Activated CD4-positive, alpha-beta T cell treated with anti-CD3 and anti-CD28 coated beads for 1 hour (primary cell): Measurements from ENCODE around the gene SAMD4A.
"Not testable (repeated sequence)": the region's sequence is repeated elsewhere in the genome, so short reads cannot be mapped to it uniquely, and the experiment has no call there.

Source experiments
- DNase-seq: peaks from one replicate; pipeline ENCODE4 v3.0.0-alpha.2; 2020

Gene SAMD4A

DNA sequence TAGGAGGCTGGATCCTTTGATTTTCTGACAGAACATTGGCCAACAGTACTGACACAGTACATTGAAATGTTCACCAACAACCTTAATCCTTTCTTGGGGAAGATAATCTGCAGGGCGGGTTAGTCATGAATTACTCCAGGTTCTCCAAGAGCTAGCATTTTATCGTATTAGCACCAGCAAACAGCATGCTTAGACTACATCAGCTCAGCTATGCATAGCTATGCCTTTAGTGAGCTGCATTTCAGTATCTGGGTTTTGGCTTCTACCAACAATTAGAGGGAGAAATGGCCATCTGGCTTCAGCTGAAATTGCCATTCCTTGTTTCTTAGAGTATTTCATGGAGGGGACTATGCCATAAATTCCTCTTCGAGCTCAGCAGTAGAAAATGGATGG is 33.8 kb downstream of the SAMD4A start:
- DNase-seq: no peak

DNA sequence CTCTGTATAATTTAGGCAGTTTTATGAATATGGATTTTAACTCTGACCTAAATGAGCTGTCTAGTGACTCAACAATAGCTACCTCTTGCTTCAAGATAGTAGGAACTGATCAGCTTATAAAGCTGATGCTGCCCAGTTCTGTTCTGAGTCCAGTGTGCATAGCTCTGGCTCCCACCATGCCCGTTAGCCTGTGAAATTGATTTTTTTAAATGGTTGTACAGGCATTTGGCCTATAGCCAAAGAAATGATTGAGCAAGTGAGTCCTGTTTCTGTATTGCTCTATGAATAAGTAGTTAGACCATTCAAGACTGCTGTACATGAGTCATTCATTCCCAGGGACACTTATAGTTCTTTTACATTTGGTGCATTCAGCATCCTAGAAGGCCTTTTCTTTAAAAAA is 36.4 kb downstream of the SAMD4A start:
- no peak for DNase-seq

DNA sequence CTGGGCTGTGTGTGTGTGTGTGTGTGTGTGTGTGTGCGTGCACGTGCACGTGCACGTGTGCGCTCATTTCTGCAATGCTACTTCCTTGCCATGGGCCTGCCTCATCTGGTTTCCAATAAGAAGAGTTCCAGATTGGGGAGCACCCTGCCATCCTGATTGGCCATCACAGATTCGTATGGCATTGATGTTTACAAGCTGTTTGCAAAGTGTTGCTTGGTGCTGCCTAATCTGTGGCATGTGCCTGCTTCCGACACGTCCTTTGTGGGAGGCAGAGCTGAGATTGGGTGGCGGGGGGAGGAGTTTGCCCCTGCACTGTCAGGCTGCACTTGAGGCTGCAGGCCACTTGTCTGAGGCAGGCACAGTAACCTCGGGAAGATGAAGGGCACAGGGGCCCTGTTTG is 39.2 kb downstream of the SAMD4A start:
- no peak for DNase-seq

DNA sequence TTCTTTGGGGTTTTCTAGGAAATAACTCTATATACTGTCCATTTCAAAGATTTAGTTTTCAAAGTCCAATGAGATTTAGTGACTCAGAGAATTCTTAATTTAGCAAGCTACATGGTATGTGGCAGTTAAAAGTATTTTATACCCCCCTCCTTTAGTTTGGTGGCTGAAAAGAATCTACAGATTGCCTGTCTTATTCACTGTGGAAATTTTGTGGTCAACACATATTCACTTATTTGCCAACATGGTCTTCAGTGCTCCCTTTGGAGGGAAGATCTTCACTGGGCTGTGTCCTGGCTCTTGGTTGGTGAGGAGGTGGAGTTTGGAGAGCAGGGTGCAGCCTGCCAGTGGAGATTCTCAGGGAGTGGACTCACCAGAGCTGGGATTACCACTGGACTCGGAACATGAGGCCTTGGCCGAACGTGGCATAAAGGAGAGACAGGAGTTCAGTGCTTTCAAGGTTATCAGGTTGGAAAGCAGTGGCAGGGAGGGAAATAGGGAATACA is 39.8 kb downstream of the SAMD4A start:
- no peak for DNase-seq

DNA sequence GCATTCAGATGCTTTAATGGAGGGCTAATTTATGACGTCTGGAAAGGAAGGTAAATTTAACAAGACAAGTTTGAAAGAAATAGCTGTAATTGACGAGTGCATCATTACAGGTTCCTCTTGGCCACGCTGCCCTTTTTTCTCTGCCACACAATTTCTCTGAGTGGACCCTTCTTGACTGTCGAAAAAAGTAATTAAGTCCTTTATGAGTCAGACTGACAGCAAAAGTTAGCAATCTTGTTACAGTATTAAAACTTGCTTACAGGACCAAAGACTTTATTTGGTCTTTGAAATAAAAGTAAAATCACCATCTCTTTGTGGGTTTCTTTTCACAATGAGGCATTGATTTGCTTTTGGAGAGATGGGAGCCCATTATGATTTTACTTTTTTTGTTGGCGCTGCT is 42.6 kb downstream of the SAMD4A start:
- DNase-seq: no peak

DNA sequence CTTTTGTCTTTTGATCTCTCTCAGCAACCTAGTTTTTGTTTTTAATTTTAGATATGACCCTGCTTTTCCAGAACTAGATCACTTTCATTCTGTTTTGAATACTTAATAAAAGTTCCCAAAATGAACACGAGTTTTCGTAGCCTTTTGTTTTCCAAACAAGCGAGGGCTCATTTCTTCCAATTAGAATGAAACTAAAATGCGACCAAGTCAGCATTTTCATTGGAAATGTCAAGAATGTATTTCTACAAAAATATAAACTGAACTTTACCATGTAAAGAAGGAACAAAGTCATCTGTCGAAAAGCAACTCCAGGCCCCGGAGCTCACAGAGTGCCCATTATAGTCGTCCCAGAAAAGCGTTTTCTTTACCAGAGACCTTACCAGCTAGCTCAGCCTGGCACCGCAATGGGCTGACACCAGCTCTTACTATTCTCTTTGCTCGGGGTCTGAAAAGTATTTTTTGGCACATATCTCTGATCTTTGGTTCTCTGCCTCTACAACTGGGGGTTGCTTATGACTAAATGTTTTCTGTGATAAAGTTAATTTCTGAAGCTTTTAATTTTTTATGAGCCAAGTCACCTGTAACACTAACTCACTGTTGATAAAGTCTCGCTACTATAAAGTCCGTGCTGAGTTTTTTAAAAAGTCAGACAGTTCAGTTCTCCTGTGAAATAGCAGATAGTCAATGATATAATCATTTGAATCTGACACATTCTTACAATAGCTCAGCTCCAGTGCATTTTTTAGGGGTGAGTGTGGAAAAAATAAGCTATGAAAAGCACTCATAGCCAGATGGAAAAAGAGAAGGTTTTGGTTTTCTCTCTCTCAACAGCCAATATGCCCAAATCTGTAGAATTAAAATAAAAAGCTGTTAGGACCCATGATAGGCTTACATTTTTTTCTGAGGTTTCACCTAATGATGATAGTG is 43.4 kb downstream of the SAMD4A start:
- no peak for DNase-seq

DNA sequence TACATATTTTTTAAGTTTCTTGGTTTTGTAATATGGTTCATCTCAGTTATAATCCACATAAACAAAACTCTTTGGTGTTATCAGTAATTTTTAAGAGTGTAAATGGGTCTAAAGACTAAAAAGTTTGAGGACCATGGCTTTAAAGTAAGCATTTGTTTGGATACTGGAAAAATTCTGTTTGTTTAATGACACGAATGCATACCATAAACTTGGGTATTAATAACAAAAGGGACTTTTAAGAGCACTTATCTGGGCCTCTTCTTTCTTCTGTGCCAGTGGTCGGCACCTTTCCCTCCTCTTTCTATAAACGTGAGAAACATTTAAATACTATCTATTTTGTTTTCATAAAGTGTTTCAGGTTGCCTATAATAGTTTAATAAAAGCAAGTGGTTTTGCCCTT is 47.4 kb downstream of the SAMD4A start:
- no peak for DNase-seq

DNA sequence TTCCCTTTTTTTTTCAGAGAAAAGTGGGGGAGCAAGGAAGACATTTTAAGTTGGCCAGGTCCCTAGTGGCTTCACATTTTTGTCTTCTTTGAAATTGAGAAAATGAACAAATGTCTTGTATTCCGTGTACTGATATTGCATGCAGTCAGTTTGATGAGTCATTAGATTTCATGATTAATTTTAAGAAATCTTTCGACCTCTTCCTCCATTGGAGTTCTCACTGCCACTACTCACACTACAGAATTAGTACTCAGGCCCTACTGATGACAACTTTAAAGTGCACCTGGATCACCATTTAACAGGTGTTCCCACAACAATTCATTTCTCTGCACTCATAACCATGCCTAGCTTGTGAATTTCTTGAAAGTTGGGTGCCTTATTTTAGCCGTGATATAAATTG is 50.5 kb downstream of the SAMD4A start:
- no peak for DNase-seq

DNA sequence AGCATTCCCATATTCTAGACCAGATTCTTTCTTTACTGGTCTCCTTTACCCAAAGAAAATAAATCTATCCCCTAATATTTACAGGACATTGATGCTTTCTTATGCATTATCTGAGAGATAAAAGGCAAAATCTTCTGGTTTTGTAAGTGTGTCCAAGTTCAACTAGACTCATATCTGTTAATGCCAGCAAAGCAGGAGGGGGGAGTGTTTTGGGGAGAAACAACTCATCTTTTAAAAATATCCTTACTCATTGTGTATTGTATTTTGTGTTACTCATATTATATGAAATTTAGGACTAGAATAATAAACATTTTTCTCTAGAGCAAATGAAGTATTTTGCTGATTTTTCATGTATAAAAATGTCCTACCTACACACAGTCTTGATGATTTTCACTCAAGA is 54.8 kb downstream of the SAMD4A start:
- no peak for DNase-seq

DNA sequence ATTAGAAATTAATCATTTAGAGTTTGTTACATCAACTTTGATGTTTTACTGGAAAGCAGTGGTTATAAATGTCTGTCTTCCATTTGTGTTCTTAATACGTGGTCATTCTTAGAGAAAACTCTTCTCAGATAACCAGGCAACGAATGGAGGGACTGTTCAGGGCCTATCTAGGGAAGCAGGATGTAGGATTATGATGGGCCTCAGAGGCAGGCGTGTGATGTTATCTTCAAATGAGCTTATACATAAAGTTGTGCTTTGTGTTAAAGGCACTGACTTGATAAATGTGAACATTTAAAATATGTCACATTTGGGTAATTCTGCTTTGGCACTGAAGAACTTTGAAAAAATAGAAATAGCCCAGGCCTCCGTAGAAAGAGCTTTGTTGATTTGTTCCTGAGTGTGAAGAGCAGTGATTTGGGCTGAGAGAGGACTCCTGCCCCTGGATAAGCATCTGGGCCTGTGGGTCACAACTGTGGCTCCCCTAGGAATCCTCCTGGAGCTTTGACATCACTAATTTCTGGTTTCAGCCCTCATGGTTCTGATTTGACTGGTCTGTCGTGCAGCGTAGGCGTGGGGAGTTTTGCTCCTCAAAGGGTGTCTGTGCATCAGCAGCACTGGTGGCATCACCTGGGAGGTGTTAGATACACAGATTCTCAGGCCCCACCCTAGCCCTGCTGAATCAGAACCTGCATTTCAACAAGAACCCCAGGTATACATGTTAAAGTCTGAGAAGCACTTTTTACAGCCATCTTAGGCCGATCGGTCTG is 55.4 kb downstream of the SAMD4A start:
- DNase-seq: no peak

DNA sequence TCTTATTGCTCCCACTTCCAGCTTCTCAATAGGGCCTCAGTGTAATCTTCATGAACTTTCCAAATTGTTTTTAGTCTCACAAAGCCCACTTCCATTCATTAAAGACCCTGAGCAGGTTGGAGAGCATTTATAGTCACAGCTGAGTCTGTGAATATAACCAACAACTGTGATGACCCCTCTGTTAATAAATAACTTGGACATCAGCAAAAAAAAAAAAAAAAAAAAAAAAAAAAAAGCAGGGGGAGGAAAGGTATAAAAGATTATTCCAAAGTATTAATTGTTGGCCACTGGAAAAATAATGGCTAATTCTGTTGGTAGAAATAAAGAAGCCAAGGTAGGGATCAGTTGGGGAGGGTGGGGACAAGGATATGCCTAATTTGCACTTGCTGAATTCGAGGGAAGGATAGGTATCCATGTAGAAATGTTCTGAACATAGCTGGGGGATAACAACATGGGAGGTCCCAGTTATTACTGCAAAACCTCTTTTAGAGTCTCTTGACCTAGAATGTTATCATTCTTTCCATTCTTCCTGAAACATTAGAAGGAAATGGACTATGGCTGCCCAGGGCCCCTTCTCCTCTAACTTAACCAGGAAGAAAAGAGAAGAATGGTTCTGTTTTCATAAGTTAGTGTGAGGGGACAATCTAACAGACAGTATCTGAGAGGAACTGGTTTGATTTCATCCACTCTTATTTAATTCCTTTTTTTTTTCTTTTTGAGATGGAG is 56.5 kb downstream of the SAMD4A start:
- no peak for DNase-seq

DNA sequence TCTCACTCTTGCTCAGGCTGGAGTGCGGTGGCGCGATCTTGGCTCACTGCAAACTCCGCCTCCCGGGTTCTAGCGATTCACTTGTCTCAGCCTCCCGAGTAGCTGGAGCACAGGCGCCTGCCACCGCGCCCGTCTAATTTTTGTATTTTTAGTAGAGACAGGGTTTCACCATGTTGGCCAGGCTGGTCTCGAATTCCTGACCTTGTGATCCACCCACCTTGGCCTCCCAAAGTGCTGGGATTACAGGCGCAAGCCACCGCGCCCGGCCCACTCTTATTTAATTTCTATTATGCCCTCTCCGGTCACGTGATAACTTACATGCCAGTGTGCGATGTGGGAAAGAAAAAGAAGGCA is 57.1 kb downstream of the SAMD4A start:
- not testable (repeated sequence) for DNase-seq

DNA sequence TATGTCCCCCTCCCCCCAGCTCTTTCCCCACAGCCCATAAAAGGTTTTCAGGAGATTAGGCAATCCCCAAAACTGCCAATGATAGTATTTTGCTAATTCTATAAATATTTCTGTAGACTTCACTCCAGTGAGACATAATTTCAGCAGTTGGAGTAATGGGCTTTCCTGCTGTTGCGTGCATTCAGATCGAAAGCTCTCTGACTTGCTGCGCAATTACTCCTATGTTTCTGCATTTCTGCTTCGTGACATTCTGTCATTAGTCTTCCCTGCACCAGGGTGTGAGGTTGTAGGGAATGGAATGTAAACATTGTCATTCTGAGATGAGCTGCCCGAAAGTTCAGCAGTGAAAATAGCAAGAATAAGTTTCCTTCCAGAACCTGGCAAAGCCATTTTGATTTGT is 58.2 kb downstream of the SAMD4A start:
- no peak for DNase-seq

DNA sequence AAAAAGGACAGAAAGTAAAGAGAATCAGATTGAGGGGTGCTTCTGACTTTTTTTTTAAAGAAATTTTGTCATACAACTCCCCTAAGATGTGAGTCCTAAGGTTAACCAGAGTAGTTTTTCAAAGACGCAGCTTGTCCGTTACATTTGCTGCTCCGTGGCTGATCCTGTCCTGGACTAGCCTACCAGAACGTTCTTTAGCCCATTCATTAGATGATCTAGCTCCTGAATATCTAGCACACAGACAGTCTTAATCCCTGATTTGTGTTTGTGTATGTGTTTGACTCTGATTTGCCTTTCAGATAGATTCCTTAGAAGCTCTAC is 60.3 kb downstream of the SAMD4A start:
- no peak for DNase-seq

DNA sequence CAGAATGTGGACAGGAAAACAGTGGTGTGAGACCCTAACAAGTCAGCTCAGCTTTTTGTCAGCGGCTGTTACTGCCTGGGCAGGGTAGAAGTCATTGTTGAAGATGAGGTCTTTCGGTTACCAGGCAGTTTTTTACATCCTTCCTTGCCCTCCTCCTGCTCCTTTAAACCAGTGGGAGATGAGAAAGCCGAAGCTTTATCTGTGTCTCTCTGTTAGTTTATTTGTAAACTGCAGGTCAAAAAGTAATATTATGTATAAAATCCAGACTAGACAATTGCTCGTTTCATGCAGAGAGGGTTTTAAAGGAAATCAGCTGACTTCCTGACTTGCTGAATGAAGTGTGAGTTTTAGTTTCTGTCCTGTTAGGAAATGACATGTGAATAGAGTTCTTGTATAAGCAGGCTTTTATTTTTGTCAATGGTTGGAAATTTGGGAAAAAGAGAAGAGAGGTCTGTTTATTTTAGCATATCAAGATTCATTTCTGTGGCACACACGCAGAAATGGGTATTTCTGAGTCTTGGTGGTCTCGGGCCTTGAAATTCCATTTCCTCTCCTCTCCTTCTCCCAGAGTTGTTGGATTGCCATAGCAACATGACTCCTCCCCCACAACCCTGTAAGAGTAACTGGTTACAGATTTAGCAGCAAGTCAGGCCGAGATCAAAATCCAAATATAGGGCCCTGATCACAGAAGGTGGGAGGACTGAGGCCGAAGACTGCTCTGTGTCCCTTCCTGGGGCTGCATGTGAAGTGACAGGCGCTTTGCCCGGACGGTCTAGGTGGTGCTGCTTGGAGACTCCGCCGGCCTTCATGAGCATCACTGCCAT is 60.8 kb downstream of the SAMD4A start:
- no peak for DNase-seq

DNA sequence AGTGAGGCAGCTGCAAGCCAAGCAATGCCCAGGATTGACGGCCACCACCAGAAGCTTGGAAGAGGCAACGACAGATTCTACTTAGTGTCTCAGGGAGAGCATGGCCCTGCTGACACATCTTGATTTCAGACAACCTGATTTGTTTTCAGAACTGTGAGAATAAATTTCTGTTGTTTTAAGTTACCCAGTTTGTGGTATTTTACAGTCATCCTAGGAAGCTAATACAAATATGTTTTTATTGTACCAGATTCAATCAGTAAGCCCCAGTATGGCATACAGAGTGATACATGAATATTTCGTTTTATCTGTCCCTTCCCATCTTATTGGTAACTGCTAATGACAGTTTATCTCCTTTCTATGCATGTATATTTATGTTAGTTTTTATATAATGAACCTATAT is 62.3 kb downstream of the SAMD4A start:
- DNase-seq: no peak

DNA sequence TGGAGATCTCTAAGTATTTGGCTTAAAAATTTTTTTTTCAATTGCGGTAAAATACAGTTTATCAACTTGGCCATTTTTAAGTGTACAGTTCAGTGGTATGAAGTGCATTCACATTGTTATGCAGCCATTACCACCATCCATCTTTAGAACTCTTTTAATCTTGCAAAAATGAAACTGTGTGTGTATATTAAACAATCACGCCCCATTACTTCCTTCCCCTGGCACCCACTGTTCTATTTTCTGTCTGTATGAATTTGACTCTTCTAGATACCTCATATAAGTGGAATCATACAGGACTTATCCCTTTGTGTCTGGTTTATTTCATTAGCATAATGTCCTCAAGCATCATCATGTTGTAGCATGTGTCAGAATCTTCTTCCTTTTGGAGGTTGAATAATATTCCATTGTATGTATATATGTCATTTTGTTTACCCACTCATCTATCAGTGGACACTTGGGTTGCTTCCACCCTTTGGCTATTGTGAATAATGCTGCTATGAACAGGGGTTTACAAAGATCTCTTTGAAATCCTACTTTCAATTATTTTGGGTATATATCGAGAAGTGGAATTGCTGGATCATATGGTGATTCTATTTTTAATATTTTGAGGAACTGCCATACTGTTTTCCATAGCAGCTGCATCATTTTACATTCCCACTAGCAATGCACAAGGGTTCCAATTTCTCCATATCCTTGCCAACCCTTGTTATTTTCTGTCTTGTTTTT is 62.9 kb downstream of the SAMD4A start:
- DNase-seq: no peak

DNA sequence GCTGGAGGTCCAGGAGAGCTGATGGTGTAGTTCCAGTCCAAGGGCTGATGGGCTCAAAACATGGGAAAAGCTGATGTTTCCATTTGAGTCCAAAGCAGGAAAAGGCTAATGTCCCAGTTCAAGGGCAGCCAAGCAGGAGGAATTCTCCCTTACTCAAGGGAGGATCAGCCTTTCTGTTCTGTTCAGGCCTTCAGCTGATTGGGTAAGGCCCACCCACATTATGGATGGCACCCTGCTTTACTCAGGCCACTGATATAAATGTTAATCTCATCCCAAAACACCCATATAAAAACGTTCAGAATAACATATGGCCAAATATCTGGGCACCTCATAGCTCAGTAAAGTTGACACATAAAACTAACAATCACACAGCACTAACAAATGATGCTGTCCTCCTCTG is 64.1 kb downstream of the SAMD4A start:
- DNase-seq: no peak

DNA sequence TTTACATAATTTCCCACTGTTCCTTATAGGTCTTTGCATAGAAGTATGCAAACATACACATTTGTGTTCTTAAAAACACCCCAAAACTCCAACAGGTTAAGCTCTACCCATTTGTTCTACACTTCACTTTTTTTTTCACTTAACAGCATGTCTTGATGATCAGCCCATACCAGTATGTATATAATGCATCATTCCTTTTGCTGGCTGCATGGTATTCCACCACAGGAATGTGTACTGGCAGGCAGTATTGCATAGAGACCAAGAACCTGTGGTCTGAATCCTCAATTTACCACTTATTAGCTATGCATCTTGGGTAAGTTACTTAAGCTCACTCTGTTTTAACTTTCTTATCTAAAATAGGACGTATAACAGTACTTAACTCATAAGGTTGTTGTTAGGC is 65.5 kb downstream of the SAMD4A start:
- DNase-seq: no peak

DNA sequence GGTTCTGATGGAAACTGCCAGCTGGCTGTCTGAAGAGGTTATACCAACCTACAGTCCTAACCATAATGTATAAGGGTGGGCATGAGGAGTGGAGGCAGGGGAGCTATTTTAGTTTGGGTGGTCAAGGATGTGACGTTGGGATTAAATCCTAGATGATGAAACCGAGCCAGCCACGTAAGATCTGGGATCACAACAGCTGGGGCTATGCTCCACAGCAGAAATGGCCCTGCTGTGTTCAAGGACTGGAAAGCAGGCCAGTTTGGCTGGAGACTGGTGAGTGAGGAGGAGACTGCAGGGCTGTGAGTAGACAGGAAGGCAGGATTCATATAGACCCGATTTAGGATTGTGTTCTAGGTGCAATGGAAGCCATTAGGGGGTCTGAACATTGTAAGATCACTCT is 66.1 kb downstream of the SAMD4A start:
- no peak for DNase-seq

DNA sequence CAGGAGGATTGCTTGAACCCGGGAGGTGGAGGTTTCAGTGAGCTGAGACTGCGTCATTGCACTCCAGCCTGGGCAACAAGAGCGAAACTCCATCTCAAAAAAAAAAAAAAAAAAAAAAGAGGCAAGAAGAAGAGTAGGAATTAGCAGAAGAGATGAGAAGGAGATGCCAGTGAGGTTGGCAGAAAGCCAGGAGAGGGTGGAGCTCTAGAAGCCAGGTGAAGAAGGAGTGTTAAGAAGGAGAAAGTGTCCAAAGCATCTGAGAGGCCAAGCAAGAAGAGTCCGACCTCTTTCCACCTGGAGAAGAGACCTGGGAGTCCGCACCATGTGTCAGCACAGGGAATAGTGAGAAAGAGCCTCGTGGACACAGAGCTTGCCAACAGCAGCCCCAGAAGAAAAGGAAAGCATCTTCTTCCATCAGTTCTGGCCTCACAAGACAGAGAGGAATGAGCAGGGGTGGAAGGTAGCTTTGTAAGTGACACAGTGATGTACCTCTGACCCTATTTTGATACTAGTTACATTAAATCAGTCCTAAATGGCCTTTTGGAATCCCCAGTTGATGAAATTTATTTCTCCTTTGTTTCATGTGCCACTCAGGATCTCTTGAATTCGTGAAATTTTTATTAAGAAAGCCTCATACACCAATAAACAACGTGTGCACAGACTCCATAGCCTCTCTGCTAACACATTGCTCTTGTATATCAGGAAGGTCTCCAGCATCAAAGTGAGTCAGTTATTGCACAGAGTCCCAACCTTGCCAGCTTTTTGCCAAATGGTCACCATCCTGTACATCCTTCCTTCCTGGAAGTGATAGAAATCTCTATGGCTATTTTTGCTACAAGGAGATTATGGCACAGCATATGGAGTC is 70.6 kb downstream of the SAMD4A start:
- DNase-seq: no peak
